HG02642 (cell line): ENCODE data around the gene AATK.

Experiments used
- ATAC-seq: cut with Tn5 transposase; IDR thresholded peaks from one replicate; pipeline ENCODE4 v1.9.1; 2021; ENCODE audit warnings: mild to moderate bottlenecking; ENCODE audit not compliant: unreplicated experiment, poor library complexity

Gene AATK

DNA sequence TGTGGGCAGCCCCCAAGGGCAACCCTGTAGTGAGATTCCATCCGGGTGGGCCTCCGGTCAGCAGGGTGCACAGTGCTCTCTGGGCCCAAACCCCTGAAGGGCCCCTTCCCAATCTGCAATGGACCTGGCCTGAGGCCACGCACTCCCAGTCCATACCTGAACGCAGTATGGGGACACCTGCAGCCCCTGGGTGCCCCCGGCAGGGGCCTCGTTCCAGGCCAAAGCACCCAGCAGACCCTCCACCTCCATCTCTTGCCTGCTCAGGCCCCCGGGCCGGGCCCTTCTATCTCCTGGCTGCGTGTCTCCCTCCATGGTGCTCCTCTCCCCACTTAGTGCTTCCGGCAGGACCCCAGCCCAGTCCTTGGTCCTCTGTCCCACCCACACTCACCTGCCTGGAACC, 17.3 kb upstream of the AATK start:
- no peak for ATAC-seq

DNA sequence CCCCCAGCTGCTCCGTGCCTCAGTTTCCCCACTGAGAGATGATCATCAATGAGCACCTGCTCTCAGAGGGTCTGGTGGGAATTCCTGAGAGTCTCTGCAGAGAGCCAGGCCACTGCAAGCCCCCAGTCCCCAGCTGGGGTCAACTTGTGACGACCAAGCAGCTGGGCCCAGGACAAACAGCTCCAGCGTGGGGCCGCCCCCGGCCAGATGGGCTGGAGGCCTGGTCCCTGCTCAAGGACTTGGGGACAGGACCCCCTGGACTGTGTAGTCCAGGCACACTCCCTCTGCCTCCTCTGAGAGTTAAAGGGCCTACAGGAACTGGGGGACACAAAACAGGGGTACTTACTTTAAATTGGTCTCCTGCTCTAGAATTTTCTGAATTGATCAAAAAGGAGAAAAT, 16.6 kb upstream of the AATK start:
- ATAC-seq: no peak

GRCh38 chr17:81181811-81182185, 15.8 kb upstream of the AATK start:
- no peak for ATAC-seq

GRCh38 chr17:81180836-81181810, 15.1 kb upstream of the AATK start:
- no peak for ATAC-seq

- ATAC-seq: no peak
Observed at GRCh38 chr17:81179861-81180260, 13.8 kb upstream of the AATK start.

- ATAC-seq: no peak
Observed at GRCh38 chr17:81179220-81179619, 13.2 kb upstream of the AATK start.

GRCh38 chr17:81178136-81179091, 12.4 kb upstream of the AATK start:
- no peak for ATAC-seq

GRCh38 chr17:81176666-81177065, 10.6 kb upstream of the AATK start:
- ATAC-seq: no peak

GRCh38 chr17:81173762-81174155, 7.7 kb upstream of the AATK start:
- ATAC-seq: no peak

DNA sequence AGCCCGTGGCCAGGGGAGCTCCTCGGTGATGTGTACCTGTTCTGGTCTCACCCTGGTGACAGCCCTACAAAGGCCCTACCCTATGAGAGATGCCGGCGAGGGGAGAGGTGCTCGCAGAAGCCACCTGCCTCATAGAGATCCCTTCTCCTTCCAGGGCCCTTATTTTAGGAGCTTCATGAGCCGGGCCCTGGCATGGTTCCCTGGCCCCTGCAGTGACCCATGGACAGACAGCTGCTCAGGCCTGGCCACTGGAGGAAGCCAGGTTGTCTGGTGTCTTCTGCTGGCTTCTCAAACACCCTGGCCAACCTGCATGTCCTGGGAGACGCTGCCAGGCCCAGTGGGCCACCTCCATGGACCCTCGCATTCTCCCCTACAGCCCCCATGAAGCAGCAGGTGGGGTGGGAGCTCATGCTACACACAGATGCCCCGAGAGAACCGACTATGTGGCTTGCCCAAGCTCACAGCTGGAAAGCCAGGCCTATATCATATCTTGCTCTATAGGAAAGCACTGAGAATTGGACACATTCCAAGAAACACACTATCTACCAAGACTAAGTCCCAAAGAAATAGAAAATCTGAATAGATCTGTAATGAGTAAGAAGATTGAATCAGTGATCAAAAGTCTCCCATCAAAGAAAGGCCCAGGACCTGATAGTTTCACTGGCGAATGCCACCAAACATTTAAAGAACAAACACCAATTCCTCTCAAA, 7.2 kb upstream of the AATK start:
- no peak for ATAC-seq

- no peak for ATAC-seq
Observed at GRCh38 chr17:81171941-81172340, 5.9 kb upstream of the AATK start.

- ATAC-seq: no peak
Observed at GRCh38 chr17:81170727-81171494, 4.9 kb upstream of the AATK start.

DNA sequence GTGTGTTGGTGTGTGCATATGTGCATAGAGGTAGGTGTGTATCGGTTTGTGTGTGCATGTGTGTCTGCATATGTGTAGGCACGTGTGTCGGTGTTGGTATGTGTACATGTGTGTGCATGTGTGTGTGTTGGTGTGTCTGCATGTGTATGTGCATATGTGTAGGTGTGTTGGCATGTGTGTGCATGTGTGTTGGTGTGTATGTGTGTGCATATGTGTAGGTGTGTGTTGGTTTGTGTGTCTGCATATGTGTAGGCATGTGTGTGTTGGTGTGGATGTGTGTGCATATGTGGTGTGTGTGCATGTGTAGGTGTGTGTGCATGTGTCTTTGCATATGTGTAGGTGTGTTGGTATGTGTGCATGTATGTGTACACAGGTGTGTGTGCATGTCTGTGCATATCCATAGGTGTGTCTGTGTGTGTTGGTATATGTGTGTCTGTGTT, 3.9 kb upstream of the AATK start:
- ATAC-seq: no peak

DNA sequence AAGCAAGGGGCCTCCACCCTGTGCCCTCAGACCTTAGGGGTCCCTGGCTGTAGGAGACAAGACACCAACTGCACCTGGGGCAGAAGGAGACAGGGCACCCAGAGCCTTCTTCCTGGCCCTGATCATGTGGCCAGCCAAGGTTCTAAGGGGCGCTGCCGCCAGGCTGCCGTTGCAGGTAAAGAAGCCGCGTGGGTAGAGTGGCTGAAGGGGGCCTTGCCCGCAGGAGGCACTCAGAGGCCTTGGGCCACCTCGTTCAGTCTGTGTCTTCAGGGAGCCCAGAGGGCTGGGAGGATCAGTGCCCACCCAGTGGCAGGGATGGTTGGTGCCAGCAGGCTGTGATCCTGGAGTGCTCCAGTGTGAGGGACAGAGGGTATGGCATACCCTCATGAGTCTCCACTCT, 1.6 kb upstream of the AATK start:
- no peak for ATAC-seq

- no peak for ATAC-seq
Observed at GRCh38 chr17:81167194-81167524, 1.1 kb upstream of the AATK start.

GRCh38 chr17:81165246-81166032, 582 bp downstream of the AATK start, which contains the start of gene PVALEF:
TSS of gene PVALEF (plus strand) at chr17:81165507. CDS start at chr17:81181227, 15,720 bp downstream.
- ATAC-seq: no peak

DNA sequence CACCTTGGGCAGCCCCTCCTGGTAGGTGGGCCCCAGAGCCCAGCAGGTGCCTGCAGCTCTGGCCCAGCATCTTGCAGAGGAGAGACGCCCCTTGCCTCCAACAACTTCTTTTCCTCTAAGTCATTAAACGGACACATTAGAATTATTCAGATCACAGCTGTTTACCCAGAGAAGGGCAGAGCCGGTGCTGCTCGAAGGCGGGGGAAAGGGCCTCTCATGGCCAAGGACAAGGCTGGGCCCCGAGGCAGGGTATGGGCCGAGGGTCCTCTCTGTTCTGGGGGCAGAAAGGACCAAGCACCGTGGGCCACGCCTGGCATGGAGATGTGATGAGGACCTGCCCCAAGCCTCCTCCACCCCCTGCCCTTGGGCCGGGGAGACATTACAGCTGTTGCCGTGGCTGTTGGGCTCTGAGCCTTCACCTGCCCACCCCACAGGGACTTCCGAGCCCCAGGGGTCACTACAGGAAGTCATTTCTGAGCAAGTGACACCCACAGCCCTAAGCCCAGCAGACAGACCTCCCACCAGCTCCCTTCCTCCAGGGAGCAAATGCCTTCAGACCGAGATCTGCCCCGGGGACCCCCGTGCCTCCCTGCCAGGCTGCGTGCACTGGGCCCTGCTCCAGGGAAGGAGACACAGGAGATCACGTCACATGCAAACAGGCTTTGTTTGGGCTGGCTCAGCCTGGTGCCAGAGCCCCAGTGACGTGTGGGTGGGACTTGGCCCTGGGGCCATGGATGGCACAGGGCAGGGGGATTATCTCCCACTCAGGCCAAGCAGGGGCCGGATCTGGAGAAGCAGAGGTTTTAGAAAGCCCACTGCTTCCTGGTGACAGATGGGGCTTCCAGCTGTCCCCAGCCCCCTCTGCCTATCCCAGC, 1.4 kb downstream of the AATK start:
- ATAC-seq: no peak
